Stimulated activated CD8-positive, alpha-beta memory T cell treated with anti-CD3 and anti-CD28 coated beads, Interleukin-12 subunit alpha, Interleukin-12 subunit beta, amount 100 ng/mL, for 24 hours (primary cell): ENCODE data around the gene ACP4.

ENCODE experiments used
- DNase-seq: peaks from one replicate; pipeline ENCODE4 v3.0.0-alpha.2; 2020; ENCODE audit errors: extremely low read depth

ACP4 gene

DNA sequence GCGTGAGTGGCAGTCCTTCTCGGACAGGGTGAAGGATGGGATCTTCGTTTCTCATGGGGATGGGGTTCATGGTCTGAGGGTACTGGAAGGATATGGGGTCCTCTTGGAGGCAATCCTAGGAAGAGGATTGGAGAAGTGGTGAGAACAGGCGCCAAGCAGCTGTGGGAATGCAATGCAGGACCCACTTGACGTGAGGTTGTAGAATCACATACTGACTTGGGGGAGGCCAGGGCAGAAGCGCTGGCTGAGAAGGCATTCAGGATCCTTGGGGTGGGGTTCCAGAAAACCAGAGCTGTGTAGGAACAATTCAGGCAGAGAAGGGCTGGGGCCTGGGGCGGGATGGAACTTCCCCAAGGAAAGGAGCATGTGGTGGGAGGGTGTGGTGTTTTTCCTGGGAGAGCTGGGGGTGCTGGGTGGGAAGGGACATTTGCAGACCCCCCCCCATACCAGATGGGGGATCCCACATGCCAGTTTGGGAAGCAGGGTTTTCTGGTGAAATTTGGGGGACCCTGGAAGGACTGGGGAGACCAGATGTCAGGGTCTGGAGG is 32.5 kb downstream of the ACP4 start:
- DNase-seq: no peak

DNA sequence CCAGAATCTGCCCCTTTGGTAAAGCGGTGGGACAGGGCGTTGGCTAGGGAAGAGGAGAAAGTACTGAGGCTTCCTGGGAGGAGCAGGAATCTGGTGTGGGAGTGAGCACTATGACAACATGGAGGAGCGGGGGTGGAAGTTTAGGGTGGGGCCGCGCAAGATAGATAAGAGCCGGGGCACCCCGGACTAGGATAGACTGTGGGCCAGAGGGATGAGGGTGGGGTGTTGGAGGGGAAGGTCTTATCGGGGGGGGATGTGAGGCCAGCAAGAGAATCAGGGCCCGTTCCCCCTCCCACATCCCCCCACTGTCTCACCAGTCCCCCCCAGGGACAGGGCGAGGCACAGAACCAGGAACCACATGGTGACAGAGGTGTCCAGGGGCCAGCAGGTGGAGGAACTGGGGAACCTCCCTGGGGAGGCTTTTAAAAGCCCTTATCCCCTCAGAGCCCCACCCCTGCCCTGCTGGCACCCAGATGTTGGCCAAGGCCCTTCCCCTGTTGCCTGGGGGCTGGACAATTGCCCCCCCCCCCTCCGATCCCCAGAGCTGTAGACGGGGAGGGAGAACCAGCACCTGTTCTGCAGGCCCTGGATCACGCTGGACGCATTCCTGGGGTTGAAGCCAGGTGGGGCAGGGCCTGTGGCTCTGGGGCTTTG is 33.3 kb downstream of the ACP4 start, which contains the start of gene KLK1:
KLK1 (minus strand) TSS at position 399 of the 654 bp plus-strand sequence; CDS start at position 360, 39 bp downstream.
- DNase-seq: no peak

DNA sequence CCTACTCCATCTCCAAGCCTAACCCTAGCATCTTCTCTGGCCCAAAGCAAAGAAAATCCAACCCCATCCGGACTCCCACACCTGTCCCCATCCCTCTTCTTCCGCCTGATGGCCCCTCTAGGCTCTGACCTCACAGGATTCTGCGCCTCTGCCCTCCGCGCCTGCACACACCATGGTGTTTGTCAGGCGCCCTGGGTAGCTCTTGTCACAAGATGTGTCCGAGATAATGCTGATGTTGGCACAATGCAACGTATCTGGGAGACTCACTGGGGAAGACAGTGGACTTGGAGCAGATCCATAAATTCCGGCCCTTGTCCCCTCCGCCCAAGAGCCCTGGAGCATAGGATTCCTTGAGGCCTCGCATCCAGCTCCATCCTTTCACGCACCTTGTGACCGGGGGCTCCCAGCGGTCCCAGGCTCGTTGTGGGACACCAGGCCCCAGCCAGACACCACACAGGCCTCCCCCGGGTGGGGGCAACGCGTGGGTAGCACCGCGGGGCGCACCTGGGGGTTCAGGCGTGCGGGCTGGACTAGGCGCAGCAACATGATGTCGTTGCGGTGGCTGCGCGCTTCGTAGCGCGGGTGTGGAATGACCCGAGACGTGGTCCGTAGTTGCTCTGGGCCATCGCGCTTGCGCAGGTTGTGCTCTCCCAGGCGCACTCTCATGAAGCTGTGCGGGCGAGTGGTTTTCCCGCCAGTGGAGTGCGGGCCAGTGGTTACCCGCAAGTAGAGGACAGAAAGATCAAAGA is 36.5 kb downstream of the ACP4 start:
- DNase-seq: no peak

DNA sequence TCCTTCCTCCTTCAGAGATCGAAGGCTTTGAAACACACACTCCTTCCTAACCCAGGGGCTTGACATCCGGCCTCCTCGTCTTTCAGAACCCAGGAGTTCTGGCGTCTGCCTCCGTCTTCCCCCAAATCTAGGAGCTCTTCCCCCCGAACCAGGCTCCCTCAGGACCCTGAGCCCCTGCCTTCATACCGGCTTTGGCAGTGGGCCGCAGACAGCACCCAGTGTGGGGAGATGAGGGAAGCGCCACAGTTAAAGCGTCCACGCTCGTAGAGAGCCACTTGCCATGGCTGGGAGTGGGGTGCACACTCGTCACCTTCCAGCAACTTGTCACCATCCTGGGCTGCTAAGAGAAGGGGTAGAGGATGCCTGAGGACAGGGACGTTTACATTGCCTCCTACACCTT is 37.3 kb downstream of the ACP4 start:
- DNase-seq: no peak

DNA sequence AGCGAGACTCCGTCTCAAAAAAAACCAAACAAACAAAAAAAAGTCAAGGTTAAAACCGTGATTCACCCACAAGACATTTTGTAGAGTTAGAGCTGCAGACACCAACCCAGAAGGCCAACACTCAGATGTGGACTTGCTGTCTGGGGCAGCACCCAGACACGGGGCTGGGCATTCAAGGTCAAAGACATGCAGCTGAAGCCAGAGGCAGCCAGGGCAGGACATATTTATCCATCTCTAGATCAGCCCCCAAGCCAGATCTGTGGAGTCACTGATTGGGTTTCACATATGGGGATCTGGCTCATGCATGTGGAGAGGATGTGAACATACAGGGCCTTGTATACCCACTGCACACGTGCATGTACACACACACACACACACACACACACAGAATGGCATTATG is 39.6 kb downstream of the ACP4 start:
- DNase-seq: no peak

DNA sequence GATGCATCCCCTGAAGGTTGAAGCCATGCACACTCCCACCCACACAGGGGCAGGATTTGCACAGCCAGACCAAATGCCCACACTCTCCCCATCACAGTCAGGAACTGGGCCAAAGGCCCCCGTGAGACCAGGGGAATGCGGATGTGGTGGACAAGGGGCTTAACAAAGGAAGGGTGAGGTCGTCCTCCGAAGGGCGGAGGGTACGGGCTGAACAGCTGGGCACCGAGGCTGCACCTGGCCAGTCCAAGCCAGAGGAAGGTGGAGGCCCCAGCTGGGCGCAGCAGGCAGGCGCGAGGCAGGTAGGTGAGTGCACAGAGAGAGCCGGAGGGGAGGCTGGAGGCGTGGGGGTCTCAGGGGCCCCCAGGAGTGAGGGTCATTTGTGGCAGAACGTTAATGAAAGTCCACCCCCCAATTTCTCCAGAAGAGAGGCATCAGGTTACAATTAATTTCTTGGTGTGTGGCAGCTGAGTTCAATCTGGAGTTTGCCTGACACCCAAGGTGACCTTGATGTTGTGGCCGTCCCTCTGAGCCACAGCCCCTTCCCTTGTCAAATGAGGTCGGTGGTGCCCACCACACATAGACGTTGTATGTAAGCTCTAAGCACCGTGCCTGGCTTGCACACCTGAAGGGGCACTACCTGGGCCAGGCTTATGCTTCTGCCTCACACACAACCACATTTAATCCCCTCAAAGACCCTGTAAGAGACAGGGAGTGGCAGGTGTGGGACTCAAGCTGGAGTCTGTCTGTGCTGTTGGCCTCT is 40.2 kb downstream of the ACP4 start:
- no peak for DNase-seq

DNA sequence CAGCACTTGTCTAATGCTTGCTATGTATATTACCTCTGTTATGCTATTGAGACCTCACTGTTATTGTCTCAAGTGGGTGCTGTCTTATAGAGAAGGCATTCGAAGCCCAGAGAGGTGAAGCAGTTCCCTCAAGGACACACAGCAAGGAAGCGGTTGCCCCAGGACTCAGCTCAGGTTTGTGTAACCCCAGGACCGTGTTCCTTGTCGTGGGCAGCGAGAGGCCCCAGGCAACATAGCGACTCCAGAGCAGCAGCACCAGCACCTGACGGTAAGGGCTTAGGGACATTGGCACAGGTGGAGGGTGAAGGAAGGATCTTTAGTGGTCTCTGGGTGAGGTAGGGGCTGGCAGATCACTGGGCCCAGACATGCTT is 40.8 kb downstream of the ACP4 start:
- DNase-seq: no peak

DNA sequence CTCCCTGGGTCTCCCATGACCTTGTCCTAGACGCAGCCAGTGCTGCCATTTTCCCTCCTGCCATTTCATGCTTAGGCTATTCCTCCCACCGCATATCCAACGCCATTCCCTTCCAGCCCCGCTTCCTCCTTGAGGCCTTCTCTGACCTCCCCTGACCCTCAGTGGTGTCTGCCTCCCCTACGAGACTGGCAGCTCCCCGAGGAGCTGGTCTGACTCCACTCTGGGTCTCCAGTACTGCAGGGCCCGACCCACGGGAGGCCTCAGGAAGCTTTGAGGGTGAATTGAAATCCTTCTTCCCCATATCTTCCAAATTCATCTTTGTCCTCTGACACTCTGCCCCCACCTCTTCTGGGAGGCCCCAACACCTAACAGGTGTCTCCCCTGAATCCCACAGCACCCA is 42.5 kb downstream of the ACP4 start:
- DNase-seq: no peak

DNA sequence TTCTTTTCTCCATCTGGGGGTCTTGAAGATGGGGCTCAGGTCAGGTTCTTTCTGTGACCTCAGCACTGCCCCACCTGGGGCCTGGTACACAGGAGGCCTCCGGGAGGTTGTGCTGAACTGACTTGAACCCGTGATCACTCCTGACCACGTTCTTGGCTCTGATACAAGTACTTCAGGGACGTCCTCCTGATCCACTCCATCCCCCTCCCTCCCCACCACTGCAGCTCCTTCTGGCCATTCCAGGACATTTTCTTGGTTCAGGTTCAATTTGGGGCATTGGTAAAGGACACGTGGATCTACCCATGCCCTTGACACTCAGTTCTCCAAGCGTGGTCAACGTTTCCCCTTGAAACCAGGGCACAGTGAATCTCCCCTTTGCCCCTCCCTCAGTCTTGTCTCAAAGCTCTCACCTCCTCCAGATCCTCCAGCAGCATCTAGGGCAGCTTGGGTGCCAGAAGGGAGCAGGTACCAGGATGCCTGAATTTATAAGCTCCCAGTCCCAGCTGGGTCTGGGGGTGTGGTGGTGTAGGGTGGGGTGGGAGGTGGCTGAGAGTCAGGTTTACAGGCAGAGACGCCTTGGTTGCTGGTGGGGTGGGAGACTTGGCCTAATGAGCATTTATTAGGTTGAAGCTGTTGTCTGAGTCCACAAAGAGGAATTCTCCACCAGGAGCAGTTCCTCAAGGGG is 43.0 kb downstream of the ACP4 start, which contains the start of gene KLK15:
KLK15 (minus strand) TSS at position 458 of the 685 bp plus-strand sequence. CDS start 2,082 bp downstream, outside the sequence.
- no peak for DNase-seq

DNA sequence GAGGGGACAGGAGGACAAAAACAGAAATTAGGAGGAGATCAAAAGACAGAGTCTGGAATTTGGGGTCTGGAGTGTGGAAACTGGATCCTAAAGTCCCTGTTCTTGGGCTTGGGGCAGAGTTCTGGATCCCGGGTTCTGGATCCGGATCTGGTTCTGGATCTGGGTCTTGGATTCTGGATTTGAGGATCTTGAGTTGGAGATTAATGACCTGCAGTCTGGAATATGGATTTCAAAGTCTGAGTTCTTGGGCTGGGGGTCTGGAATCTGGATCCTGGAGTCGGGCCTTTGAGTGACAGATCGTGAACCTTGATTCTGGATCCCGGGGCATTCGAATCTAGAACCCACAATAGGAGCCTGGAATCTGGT is 43.6 kb downstream of the ACP4 start:
- DNase-seq: no peak

DNA sequence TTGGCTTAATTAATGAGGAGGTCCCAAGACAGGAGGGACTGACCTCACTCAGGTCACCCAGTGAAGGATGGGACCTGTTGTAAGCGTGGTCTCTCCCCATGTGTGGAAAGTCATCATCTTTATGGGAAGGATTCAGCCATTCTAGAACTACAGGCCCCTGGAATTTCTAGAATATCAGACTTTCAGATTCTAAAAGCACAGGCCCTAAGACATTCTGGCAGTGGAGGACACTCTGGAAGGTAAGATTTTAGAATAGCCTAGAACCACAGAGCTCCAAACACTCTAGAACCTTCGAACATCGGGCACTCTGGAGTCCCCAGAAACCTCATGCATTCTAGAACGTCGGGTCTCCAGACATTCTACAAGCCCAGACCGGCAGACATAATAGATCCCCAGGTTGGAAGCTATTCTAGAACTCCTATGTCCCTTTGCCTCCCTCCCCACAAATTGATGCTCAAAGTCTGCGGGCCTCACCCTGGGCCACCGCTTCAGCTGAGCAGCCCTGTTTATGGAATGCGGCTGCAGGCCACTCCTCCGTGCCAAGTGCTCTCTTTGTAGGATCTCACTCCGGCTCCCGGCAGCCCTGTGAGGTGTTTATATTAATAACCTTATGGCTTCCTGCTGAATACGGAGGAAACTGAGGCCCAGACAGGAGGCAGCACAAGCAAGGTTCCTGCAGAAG is 45.0 kb downstream of the ACP4 start:
- DNase-seq: no peak

DNA sequence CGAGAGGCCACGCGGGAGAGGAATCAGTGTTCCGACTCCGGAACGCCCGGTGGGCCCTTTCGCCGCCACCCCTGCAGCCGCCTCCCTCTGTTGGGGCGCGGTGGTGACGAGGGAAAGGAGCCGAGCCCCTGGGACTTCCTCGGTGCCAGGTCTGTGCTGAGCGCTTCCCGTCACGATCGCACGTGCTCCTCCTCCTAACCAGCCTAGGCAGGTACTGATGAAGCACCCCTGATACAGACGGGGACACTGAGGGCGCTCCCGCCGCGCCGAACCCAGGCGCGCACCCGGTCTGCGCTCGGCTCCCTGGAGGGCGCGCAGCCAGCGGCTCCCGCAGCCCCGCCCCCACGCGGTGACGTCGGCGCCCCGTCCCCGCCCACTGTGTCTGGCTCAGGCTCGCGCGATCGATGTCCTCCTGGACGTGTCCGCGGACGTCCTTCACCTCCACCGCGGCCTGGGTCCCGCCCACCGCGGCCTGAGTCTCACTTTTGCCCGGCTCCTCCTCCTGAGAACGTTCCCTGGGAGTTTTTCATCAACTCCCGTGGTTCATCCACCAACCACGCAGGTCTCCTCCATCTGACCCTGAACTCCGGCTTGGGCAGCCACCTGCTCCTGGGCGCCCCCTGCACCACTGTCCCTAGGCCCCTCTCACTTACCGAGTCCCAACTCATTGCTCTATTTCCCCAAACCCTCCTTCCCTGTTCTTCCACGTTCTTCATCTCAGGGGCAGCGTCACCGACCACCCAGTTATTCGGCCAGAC is 45.7 kb downstream of the ACP4 start:
- DNase-seq: peak; percentile 45

DNA sequence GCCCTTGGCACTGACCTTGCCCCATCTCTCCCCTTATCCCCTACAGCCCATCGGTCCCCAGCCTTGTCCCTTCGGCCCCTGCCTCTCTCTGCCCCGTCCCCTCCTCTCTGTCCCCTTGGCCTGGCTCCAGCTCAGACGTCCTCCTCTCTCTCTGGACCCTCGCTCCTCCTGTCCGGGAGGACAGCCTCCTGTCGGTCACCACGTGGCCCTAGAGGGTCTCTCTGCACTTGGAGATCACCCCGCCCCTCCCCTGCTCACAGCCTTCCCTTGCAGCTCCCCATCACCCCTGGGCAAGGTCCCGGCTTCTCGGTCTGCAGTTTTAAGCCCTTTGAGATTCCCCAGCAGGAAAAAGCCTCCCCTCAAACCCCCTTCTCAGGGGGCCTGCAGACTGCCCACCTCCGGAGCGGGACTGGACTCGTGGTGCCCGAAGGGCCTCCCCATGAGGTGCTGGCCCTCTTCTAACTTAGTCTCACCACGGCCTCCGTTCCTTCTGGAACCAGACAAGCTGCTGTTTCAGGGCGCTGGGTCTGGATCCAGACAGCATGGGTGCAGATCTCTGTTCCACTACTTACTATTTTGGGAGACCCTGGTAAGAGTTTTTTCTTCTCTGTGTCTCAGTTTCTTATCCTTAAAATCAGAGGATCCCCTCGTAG is 46.5 kb downstream of the ACP4 start:
- no peak for DNase-seq

DNA sequence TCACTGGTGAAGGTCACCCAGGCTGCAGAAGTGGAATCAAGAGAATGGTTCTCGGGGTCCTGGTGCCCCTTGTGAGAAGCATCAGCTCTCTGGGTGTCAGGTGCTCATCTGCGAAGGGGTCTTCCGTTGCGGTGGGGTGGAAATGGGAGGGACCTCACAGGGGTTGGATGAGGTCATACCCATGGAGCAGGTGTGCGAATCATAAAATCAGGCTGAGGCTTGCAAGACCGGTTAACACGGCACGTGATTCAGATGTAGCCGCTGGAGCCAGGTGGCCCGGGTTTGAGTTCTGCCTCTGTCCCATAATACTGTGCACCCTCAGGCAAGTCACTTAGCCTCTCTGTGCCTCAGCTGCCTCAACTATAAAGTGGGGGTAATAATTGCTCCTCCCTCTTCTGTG is 47.1 kb downstream of the ACP4 start:
- DNase-seq: no peak

DNA sequence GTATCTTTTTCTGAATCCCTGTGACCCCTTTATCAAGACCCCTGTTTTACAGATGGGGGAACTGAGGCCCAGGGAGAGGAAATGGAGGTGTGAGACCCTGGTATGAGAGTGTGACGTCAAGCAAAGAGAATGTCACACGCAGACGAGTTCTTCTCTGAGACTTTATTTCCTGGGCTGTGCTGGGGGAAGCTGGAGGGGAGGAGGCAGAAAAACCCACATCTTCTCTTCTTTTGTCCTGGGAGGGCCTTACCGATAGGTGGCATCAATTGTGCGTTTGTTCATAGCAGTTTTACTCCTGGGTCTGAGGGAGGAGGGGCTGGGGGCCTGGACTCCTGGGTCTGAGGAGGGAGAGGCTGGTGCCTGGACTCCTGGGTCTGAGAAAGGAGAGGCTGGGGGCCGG is 48.0 kb downstream of the ACP4 start:
- no peak for DNase-seq

DNA sequence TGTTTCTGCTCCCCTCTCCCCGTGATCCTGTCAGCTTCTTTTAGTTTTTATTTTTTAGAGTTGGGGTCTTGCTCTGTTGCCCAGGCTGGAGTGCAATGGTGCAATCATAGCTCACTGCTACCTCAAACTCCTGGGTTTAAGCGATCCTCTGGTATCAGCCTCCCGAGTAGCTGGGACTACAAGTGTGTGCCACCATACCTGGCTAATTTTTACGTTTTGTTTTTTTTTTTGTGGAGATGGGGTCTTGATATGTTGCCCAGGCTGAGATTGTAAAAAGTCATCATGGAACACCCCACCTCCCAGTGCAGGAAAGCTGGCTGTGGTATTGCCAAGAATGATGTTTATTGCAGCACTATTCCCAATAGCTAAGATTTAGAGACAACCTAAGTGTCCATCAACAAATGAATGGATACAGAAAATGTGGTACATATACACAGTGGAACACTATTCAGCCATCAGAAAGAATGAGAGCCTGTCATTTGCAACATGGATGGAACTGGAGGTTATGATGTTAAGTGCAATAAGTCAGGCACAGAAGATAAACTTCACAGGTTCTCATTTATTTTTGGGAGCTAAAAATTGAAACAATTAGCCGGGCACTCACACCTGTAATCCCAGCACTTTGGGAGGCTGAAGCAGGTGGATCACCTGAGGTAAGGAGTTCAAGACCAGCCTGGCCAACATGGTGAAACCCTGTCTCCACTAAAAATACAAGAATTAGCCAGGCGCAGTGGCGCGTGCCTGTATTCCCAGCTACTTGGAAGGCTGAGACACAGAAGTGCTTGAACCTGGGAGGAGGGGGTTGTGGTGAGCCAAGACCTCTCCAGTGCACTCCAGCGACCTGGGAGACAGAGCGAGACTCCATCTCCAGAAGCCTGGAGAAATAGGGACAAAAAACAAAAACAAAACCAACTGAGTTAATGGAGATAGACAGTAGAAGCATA is 49.8 kb downstream of the ACP4 start:
- DNase-seq: no peak

DNA sequence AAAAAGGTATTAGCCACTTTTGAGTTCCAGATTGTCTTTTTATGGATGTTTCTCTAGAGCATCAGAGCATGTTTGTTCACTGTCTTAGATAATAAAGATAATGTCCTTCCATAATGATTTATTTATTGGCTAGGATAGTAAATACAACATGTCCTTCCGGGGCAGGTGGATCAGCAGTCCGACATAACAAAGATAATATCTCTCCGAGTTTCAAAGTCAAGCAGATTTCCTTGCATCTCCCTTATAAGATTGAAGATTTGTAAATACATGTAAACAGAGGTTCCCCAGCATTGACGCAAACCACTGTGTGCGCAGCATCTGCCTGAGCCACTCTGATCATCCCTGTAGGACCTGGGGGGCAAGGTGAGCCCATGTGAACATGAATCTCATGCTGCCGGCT is 51.9 kb downstream of the ACP4 start:
- DNase-seq: no peak

DNA sequence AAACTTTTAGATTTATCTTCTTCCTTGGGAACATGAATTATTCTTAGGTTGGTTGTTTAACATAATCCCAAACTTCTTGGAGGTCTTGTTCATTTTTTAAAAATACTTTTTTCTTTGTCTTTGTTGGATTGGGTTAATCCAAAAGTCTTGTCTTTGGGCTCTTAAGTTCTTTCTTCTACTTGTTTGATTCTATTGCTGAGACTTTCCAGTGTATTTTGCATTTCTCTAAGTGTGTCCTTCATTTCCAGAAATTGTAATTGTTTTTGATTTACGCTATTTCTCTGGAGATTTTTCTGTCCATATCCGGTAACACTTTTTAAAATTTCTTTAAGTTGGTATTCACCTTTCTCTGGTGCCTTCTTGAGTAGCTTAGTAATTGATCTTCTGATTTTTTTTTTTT is 53.0 kb downstream of the ACP4 start:
- no peak for DNase-seq

DNA sequence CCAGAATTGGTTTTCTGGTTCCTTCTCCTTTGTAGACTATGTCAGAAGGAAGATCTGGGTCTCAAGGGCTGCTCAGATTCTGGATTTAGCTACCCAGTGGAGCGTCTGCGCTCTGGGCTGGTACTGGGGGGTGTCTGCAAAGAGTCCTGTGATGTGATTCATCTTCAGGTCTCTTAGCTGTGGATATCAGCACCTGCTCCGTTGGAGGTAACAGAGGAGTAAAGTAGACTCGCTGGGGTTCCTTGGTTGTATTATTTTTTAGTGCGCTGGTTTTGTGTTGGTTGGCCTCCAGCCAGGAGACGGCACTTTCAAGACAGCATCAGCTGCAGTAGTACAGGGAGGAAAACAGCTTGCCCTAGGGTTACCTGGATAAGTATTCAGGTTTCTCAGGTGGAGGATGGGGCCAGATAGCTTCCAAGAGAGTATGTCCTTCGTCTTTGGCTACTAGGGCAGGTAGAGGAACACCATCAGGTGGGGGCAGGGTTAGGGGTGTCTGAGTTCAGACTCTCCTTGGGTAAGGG is 53.5 kb downstream of the ACP4 start:
- no peak for DNase-seq
